ENCODE data around the gene MAF.

Gene MAF

GRCh38 chr16:79612207-79612606 lies 11.7 kb upstream of the MAF start:
- DNase-seq (ENCODE audit: low read depth in 2 of 2): no peak

GRCh38 chr16:79610771-79611170 lies 10.2 kb upstream of the MAF start:
- DNase-seq (ENCODE audit: low read depth in 2 of 2): no peak

- DNase-seq (ENCODE audit: low read depth in 2 of 2): no peak
These were observed 9.3 kb upstream of the MAF start for GRCh38 chr16:79609861-79610260.

- DNase-seq (ENCODE audit: low read depth in 2 of 2): no peak
These were observed 8.4 kb upstream of the MAF start for GRCh38 chr16:79608976-79609375.

- DNase-seq (ENCODE audit: low read depth in 2 of 2): peak in 1 of 2 experiments; percentile 27
These were observed 7.0 kb upstream of the MAF start for GRCh38 chr16:79607587-79607986.

GRCh38 chr16:79605999-79606398 lies 5.5 kb upstream of the MAF start:
- no peak for DNase-seq (ENCODE audit: low read depth in 2 of 2)

GRCh38 chr16:79603055-79603454 lies 2.5 kb upstream of the MAF start:
- DNase-seq (ENCODE audit: low read depth in 2 of 2): no peak

- no peak for DNase-seq (ENCODE audit: low read depth in 2 of 2)
These were observed 2.1 kb upstream of the MAF start for GRCh38 chr16:79602628-79603014.

- peak; percentile 53 to 54 for DNase-seq (ENCODE audit: low read depth in 2 of 2)
These were observed 1.5 kb upstream of the MAF start for GRCh38 chr16:79601931-79602627.

GRCh38 chr16:79601092-79601930 lies 774 bp upstream of the MAF start:
- DNase-seq (ENCODE audit: low read depth in 2 of 2): no peak

- DNase-seq (ENCODE audit: low read depth in 2 of 2): peak in 1 of 2 experiments; percentile 10
These were observed 500 bp downstream of the MAF start for GRCh38 chr16:79599837-79600637.

GRCh38 chr16:79599256-79599836 lies 1.2 kb downstream of the MAF start:
- no peak for DNase-seq (ENCODE audit: low read depth in 2 of 2)

- peak in 1 of 2 experiments; percentile 9 for DNase-seq (ENCODE audit: low read depth in 2 of 2)
These were observed 2.0 kb downstream of the MAF start for GRCh38 chr16:79598348-79599181.

- no peak for DNase-seq (ENCODE audit: low read depth in 2 of 2)
These were observed 2.5 kb downstream of the MAF start for GRCh38 chr16:79598063-79598347.

GRCh38 chr16:79597277-79598062 lies 3.1 kb downstream of the MAF start:
- DNase-seq (ENCODE audit: low read depth in 2 of 2): no peak

- DNase-seq (ENCODE audit: low read depth in 2 of 2): no peak
These were observed 4.5 kb downstream of the MAF start for GRCh38 chr16:79595931-79596450.

GRCh38 chr16:79595231-79595641 lies 5.3 kb downstream of the MAF start:
- no peak for DNase-seq (ENCODE audit: low read depth in 2 of 2)

- DNase-seq (ENCODE audit: low read depth in 2 of 2): no peak
These were observed 6.8 kb downstream of the MAF start for GRCh38 chr16:79593754-79594153.

GRCh38 chr16:79593074-79593531 lies 7.4 kb downstream of the MAF start:
- DNase-seq (ENCODE audit: low read depth in 2 of 2): no peak

GRCh38 chr16:79592186-79592585 lies 8.4 kb downstream of the MAF start:
- DNase-seq (ENCODE audit: low read depth in 2 of 2): no peak
